ENCODE data around the gene RESP18.

The RESP18 gene

DNA sequence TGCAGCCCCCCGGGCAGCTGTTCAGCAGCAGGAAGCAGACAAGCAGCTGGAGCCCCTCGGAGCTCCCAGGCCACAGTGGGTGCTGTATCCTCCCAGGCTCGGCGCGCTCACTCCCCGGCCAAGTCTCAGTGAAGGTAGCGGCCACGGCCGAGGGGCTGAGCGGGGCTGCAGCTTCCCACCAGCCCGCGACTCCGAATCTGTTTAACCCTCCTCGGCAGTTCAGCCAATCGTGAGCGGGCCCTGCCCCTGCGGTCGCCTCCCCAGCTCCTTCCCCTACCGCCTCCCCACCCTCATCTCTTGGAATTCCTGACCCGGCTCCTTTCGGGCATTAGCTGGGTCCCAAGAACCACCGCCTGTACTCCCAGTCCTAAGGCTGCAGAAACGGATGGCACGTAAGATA lies at the start of gene RESP18:
RESP18 (minus strand) TSS at position 203 of the 400 bp plus-strand sequence.
- DNase-seq: no peak

- no peak for DNase-seq
These were observed 48.9 kb upstream of the RESP18 start for GRCh38 chr2:219381448-219381847.

GRCh38 chr2:219380926-219381325 lies 48.4 kb upstream of the RESP18 start:
- DNase-seq: no peak

GRCh38 chr2:219378163-219378851 lies 45.8 kb upstream of the RESP18 start:
- no peak for DNase-seq

GRCh38 chr2:219369447-219369861 lies 36.9 kb upstream of the RESP18 start:
- DNase-seq: no peak

- no peak for DNase-seq
These were observed 36.2 kb upstream of the RESP18 start for GRCh38 chr2:219368690-219369191.

- DNase-seq: no peak
These were observed 30.1 kb upstream of the RESP18 start for GRCh38 chr2:219362524-219363164.

- no peak for DNase-seq
These were observed 29.5 kb upstream of the RESP18 start for GRCh38 chr2:219362072-219362471.

DNA sequence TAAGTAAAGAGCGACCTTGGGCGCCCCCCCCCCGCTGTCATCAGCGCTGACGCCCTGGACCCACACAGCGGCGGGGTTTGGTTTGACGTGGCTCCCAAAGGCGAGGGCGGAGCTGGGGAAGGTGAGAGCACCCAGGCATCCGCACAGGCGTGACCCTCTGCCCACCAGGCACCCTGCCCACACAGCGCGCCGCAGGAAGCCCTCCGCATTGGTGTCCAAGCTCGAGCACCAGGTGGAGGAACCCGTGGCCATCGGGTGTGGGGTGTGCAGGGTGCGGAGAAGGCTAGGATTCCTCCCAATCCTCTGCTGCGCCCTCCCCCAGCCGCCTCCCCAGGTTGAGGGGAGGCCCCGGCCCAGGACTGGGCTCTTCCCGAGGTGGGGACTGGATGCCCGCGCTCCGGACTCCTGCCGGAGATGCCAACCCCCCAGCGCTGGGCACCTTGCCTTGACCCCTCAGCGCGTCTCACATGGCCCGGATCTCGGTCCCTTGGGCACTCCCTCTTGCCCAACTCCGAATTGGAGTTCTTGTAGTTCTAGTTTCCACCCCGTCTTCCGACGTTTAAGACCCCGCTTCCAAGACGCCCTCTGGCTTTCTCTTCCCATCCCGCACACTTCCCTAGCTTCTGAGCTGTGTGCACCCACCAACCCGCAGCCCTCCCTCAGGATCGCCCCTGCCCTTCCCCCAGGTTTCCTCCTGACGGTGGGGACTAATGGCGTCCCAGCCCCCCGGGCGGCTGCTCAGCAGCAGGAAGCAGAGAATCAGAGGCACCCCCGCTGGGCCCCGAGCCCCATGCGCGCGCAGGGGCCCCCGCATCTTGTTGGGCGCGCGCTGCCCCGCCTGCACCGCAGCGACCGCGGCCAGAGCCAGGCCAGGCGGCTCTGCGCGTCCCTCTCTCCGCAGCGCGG lies 25.9 kb upstream of the RESP18 start:
- DNase-seq: no peak

GRCh38 chr2:219356834-219357233 lies 24.3 kb upstream of the RESP18 start:
- no peak for DNase-seq

- DNase-seq: no peak
These were observed 22.0 kb upstream of the RESP18 start for GRCh38 chr2:219354582-219354981.

- no peak for DNase-seq
These were observed 20.6 kb upstream of the RESP18 start for GRCh38 chr2:219353129-219353528.

DNA sequence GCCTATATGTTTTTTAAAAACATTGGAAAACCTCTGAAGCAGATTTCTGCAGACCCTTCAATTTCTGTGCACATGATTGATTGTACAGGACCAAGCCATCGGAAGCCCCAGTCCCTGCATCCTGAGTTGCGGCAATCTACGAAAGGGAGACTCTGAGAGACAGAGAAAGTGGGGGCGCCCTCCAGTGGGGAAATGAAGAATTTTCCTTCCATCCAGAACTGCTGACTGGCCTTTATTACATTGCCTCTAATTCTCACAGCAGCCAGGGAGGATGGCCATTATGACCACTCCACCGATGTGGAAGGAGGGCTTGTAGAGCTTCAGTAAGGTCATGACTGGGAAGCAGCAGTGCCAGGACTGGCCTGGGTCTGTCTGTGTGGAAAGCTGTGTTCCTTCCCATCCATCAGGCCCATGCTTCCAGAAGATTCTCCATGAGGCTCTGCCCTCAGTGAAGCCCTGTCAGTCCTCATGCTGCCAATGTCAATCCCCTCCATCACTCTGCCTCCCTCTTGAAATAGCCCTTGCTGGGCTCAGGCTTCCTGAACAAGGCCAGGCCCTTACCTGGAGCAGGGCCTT lies 20.0 kb upstream of the RESP18 start:
- DNase-seq: peak; percentile 66

DNA sequence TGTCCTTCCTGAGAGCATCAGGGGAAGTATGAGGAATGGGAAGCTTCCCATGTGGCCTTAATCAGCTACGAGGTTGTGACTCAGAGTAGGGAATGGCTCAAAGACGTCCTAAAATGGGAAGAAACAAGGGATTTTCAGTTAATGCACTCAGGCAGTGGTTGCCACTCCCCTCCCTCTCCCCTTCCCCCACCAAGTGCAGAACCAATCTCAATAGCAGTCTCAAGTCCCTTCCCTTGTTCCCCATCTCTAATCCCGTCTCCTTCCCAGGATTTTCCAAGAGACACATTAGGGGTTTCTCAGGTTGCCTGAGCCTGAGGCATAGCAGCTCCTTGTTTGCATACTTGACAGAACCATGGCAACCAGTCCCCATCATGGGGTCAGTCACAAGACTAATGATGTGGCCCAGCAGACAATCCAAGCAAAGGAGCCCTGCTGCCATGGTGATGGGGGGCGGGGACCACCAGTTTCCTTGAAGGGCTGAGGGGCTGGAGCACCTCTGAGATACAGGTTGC lies 18.2 kb upstream of the RESP18 start:
- no peak for DNase-seq

- DNase-seq: no peak
These were observed 17.7 kb upstream of the RESP18 start for GRCh38 chr2:219350215-219350614.

- no peak for DNase-seq
These were observed 12.3 kb upstream of the RESP18 start for GRCh38 chr2:219344751-219345430.

GRCh38 chr2:219335373-219335786 lies 2.8 kb upstream of the RESP18 start:
- no peak for DNase-seq

DNA sequence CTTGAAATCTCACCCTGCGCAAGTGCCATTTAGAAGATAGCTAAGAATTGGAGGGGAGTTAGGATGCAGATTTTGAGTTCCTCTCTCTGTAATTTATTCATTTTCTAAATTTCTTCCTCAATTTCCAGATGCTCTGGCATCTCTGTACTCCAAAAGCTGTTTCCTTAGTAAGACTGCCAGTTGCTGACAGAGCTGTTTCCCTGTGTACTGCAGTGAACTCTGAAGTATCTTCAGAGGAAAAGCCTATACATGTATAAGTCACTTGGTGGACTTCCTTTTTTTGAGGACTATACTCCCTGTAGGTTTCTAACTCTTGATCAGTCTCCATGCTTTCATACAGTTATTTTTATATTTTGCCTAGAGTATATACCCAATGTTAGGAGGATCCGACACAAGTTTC lies 1.5 kb upstream of the RESP18 start:
- no peak for DNase-seq

GRCh38 chr2:219331560-219332213 lies 857 bp downstream of the RESP18 start:
- DNase-seq: peak; percentile 4

- DNase-seq: no peak
These were observed 4.8 kb downstream of the RESP18 start for GRCh38 chr2:219327719-219328118.

GRCh38 chr2:219325657-219326315 lies 6.8 kb downstream of the RESP18 start:
- no peak for DNase-seq

Measured in activated naive CD4-positive, alpha-beta T cell treated with Interleukin-2 at 50 U/mL for 16 hours (primary cell).